ENCODE measurements around the gene GRIN2A.

Gene GRIN2A
- total RNA-seq: 0 reads per million in 3 donors

GRCh38 chr16:10182222-10183053 is at the start of gene GRIN2A:
Gene GRIN2A, minus strand, starts transcription at chr16:10182428. Its CDS starts 2,017 bp downstream, at chr16:10180411.
- H3K9me3 ChIP-seq (ENCODE audit: control insufficient read depth, low read length): no peaks in the 10 kb centered on the region
- H3K4me1 ChIP-seq (ENCODE audit: control insufficient read depth, insufficient read depth, low read length, poor library complexity, severe bottlenecking): peaks cover 5% of the 10 kb centered on the region
- H3K36me3 ChIP-seq (ENCODE audit: control insufficient read depth, insufficient read depth, low read length): no peaks in the 10 kb centered on the region
- no peak for DNase-seq
- H3K27ac ChIP-seq (ENCODE audit: insufficient read depth, low read length, poor library complexity, severe bottlenecking): no peak within 1 kb of the TSS
- H3K27me3 ChIP-seq (replicated peaks; ENCODE audit: control insufficient read depth, insufficient read depth, low read length, poor library complexity, severe bottlenecking): peaks cover 15% of the 10 kb centered on the region
- no peak within 1 kb of the TSS for H3K4me3 ChIP-seq (ENCODE audit: insufficient read depth, low read depth, low read length, poor library complexity, severe bottlenecking)

- Histone ChIP-seq H3K9me3 (ENCODE audit: control insufficient read depth, low read length) (no peaks in the 10 kb centered on the region), H3K27me3 (replicated peaks; ENCODE audit: control insufficient read depth, insufficient read depth, low read length, poor library complexity, severe bottlenecking) (no peaks in the 10 kb centered on the region), H3K4me1 (ENCODE audit: control insufficient read depth, insufficient read depth, low read length, poor library complexity, severe bottlenecking) (no peaks in the 10 kb centered on the region), H3K27ac (ENCODE audit: insufficient read depth, low read length, poor library complexity, severe bottlenecking) (no peak overlapping the region), H3K36me3 (ENCODE audit: control insufficient read depth, insufficient read depth, low read length) (no peaks in the 10 kb centered on the region), H3K4me3 (ENCODE audit: insufficient read depth, low read depth, low read length, poor library complexity, severe bottlenecking) (no peak overlapping the region)
- no peak for DNase-seq
These were observed 49.3 kb upstream of the GRIN2A start for GRCh38 chr16:10231563-10231962.

GRCh38 chr16:10228779-10229178 is 46.6 kb upstream of the GRIN2A start:
- Histone ChIP-seq H3K27me3 (replicated peaks; ENCODE audit: control insufficient read depth, insufficient read depth, low read length, poor library complexity, severe bottlenecking) (no peaks in the 10 kb centered on the region), H3K4me1 (ENCODE audit: control insufficient read depth, insufficient read depth, low read length, poor library complexity, severe bottlenecking) (no peaks in the 10 kb centered on the region), H3K4me3 (ENCODE audit: insufficient read depth, low read depth, low read length, poor library complexity, severe bottlenecking) (no peak overlapping the region), H3K9me3 (ENCODE audit: control insufficient read depth, low read length) (no peaks in the 10 kb centered on the region), H3K36me3 (ENCODE audit: control insufficient read depth, insufficient read depth, low read length) (no peaks in the 10 kb centered on the region), H3K27ac (ENCODE audit: insufficient read depth, low read length, poor library complexity, severe bottlenecking) (no peak overlapping the region)
- no peak for DNase-seq

GRCh38 chr16:10226987-10227306 is 44.7 kb upstream of the GRIN2A start:
- no peaks in the 10 kb centered on the region for H3K4me1 ChIP-seq (ENCODE audit: control insufficient read depth, insufficient read depth, low read length, poor library complexity, severe bottlenecking)
- H3K9me3 ChIP-seq (ENCODE audit: control insufficient read depth, low read length): no peaks in the 10 kb centered on the region
- no peak for DNase-seq
- H3K36me3 ChIP-seq (ENCODE audit: control insufficient read depth, insufficient read depth, low read length): no peaks in the 10 kb centered on the region
- H3K27me3 ChIP-seq (replicated peaks; ENCODE audit: control insufficient read depth, insufficient read depth, low read length, poor library complexity, severe bottlenecking): no peaks in the 10 kb centered on the region
- H3K27ac ChIP-seq (ENCODE audit: insufficient read depth, low read length, poor library complexity, severe bottlenecking): no peak overlapping the region
- no peak overlapping the region for H3K4me3 ChIP-seq (ENCODE audit: insufficient read depth, low read depth, low read length, poor library complexity, severe bottlenecking)

DNA sequence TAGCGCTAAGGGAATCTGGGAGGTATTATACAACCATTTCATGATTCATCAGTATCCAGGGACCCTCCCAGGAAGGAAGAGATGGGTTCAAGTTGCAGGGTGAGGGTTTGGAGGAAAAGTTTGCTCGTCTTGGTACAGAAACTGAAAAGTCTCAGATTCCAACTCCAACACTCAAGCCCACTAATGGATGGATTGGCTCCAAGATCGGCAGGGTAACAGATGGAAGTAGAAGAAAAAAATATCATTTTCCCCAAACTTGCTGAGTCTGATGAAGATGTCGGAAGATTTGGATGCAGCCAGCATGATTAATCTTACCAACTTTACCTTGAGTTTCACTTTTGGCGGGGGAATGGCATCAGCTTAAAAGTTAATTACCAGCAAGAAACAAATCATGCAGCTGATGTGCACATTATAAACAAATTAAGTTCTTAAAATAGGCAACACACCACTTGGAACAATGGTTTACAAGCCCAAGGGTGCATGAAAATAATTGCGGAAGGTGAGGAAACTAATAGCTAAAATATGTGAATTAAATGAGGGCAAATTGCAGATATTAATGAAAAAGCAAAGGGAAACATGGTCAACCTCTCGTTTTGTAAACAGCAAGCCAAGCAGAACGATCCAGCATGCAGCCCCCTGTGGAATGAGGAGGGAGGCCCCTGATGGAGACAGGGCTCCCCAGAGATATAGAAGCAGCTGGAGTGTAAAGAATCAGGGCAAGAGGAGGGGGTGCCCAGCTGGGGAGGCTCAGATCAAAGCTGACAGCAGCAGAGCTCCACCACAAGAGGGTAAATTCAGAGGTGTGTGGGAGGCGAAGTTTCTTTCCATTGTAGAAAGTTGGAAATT is 44.1 kb upstream of the GRIN2A start:
- Histone ChIP-seq H3K9me3 (ENCODE audit: control insufficient read depth, low read length) (no peaks in the 10 kb centered on the region), H3K36me3 (ENCODE audit: control insufficient read depth, insufficient read depth, low read length) (no peaks in the 10 kb centered on the region), H3K4me1 (ENCODE audit: control insufficient read depth, insufficient read depth, low read length, poor library complexity, severe bottlenecking) (no peaks in the 10 kb centered on the region), H3K27ac (ENCODE audit: insufficient read depth, low read length, poor library complexity, severe bottlenecking) (no peak overlapping the region), H3K27me3 (replicated peaks; ENCODE audit: control insufficient read depth, insufficient read depth, low read length, poor library complexity, severe bottlenecking) (no peaks in the 10 kb centered on the region), H3K4me3 (ENCODE audit: insufficient read depth, low read depth, low read length, poor library complexity, severe bottlenecking) (no peak overlapping the region)
- no peak for DNase-seq

GRCh38 chr16:10225653-10226052 is 43.4 kb upstream of the GRIN2A start:
- no peaks in the 10 kb centered on the region for H3K27me3 ChIP-seq (replicated peaks; ENCODE audit: control insufficient read depth, insufficient read depth, low read length, poor library complexity, severe bottlenecking)
- no peaks in the 10 kb centered on the region for H3K9me3 ChIP-seq (ENCODE audit: control insufficient read depth, low read length)
- no peak overlapping the region for H3K4me3 ChIP-seq (ENCODE audit: insufficient read depth, low read depth, low read length, poor library complexity, severe bottlenecking)
- H3K27ac ChIP-seq (ENCODE audit: insufficient read depth, low read length, poor library complexity, severe bottlenecking): no peak overlapping the region
- no peak for DNase-seq
- no peaks in the 10 kb centered on the region for H3K36me3 ChIP-seq (ENCODE audit: control insufficient read depth, insufficient read depth, low read length)
- H3K4me1 ChIP-seq (ENCODE audit: control insufficient read depth, insufficient read depth, low read length, poor library complexity, severe bottlenecking): no peaks in the 10 kb centered on the region

GRCh38 chr16:10224850-10225249 is 42.6 kb upstream of the GRIN2A start:
- no peak overlapping the region for H3K27ac ChIP-seq (ENCODE audit: insufficient read depth, low read length, poor library complexity, severe bottlenecking)
- no peaks in the 10 kb centered on the region for H3K36me3 ChIP-seq (ENCODE audit: control insufficient read depth, insufficient read depth, low read length)
- no peaks in the 10 kb centered on the region for H3K9me3 ChIP-seq (ENCODE audit: control insufficient read depth, low read length)
- H3K27me3 ChIP-seq (replicated peaks; ENCODE audit: control insufficient read depth, insufficient read depth, low read length, poor library complexity, severe bottlenecking): no peaks in the 10 kb centered on the region
- H3K4me3 ChIP-seq (ENCODE audit: insufficient read depth, low read depth, low read length, poor library complexity, severe bottlenecking): no peak overlapping the region
- no peak for DNase-seq
- no peaks in the 10 kb centered on the region for H3K4me1 ChIP-seq (ENCODE audit: control insufficient read depth, insufficient read depth, low read length, poor library complexity, severe bottlenecking)

DNA sequence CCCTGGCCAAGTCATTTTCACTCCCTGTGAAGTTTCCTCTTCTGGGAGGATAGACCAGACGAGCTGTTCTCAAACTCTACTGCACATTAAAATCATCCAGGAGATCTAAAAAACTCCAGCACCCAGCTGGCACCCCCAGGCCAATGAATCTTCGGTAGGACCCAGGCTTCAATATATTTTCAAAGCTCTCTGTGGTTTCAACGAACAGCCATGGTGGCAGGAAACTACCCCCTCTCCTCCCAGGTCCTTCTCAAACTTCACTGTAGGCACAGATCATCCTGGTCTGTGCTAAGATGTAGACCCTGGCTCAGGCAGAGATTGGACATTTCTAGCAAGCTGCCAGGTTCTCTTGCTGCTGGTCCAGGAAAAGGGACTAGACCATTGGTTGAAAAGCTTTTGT is 38.7 kb upstream of the GRIN2A start:
- H3K4me3 ChIP-seq (ENCODE audit: insufficient read depth, low read depth, low read length, poor library complexity, severe bottlenecking): no peak overlapping the region
- H3K9me3 ChIP-seq (ENCODE audit: control insufficient read depth, low read length): no peaks in the 10 kb centered on the region
- H3K27ac ChIP-seq (ENCODE audit: insufficient read depth, low read length, poor library complexity, severe bottlenecking): no peak overlapping the region
- DNase-seq: no peak
- no peaks in the 10 kb centered on the region for H3K36me3 ChIP-seq (ENCODE audit: control insufficient read depth, insufficient read depth, low read length)
- no peaks in the 10 kb centered on the region for H3K27me3 ChIP-seq (replicated peaks; ENCODE audit: control insufficient read depth, insufficient read depth, low read length, poor library complexity, severe bottlenecking)
- no peaks in the 10 kb centered on the region for H3K4me1 ChIP-seq (ENCODE audit: control insufficient read depth, insufficient read depth, low read length, poor library complexity, severe bottlenecking)

DNA sequence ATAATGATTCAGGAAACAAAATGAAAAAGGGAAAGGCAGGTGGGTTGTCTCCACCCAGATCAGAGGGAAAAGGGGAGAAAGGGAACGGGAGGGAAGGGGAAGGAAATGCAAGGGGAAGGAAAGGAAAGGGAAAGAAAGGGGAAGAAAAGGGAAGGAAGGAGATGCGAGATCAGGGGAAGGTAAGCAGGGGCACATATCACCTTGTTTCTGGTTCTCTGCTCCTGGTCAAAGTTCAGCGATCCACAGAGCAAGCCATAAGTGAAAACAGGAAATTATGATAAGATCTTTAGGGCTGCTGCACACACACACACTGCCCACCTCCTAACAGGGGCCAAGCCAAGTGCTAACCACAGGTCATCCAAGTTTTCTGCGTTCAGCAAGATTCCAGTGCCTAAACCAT is 37.5 kb upstream of the GRIN2A start:
- H3K9me3 ChIP-seq (ENCODE audit: control insufficient read depth, low read length): no peaks in the 10 kb centered on the region
- H3K27me3 ChIP-seq (replicated peaks; ENCODE audit: control insufficient read depth, insufficient read depth, low read length, poor library complexity, severe bottlenecking): no peaks in the 10 kb centered on the region
- H3K4me1 ChIP-seq (ENCODE audit: control insufficient read depth, insufficient read depth, low read length, poor library complexity, severe bottlenecking): no peaks in the 10 kb centered on the region
- no peaks in the 10 kb centered on the region for H3K36me3 ChIP-seq (ENCODE audit: control insufficient read depth, insufficient read depth, low read length)
- no peak overlapping the region for H3K27ac ChIP-seq (ENCODE audit: insufficient read depth, low read length, poor library complexity, severe bottlenecking)
- H3K4me3 ChIP-seq (ENCODE audit: insufficient read depth, low read depth, low read length, poor library complexity, severe bottlenecking): no peak overlapping the region
- DNase-seq: no peak
